CD4-positive, alpha-beta T cell (primary cell): ENCODE data around the gene UGT3A2. TPM values are rescaled to one million over a fixed set of nuclear protein-coding genes. Genes with fewer than 3 reads are reported as not detected.

ENCODE experiments used
- ATAC-seq: fragments of 200-7000 bp; cut with Tn5 transposase; one replicate; pipeline ENCODE4 v1.10.0; 2022; ENCODE audit warnings: mild to moderate bottlenecking; ENCODE audit not compliant: poor library complexity
- CTCF ChIA-PET: fragments of 350-600 bp; sonication (Branson Sonifier 250); formaldehyde crosslinking; loops from one replicate; lab custom pipeline; 2021; ENCODE audit warnings: antibody characterized with exemption, inconsistent platforms; lab: Charles Lee
- POLR2A ChIA-PET: fragments of 350-600 bp; sonication (Branson Sonifier 250); formaldehyde crosslinking; loops from one replicate; lab custom pipeline; 2021; ENCODE audit warnings: antibody characterized with exemption, inconsistent platforms; lab: Charles Lee
- DNase-seq, 14 experiments: peaks; one replicate each; pipeline ENCODE4 v3.0.0-alpha.2; 2013 to 2020; ENCODE audit warnings: mixed read lengths in 2 of 14
- H3K27ac ChIP-seq, 2 donors: one replicate each; pipeline versions ENCODE4 v1.5.1 to v1.7.0; 2013; ENCODE audit warnings: low read length in 2 of 2, low read depth in 1 of 2, mild to moderate bottlenecking in 1 of 2
- H3K27me3 ChIP-seq, 2 experiments: 1 replicate in 1 of 2; 2 replicates in 1 of 2; pipeline versions ENCODE4 v1.6.1 to v1.7.0; 2013; ENCODE audit warnings: low read length in 2 of 2, control low read depth in 1 of 2, mild to moderate bottlenecking in 1 of 2, moderate library complexity in 1 of 2; ENCODE audit not compliant: insufficient read depth in 2 of 2, control insufficient read depth in 1 of 2
- H3K36me3 ChIP-seq: one replicate; pipeline ENCODE4 v1.6.1; 2013; ENCODE audit warnings: low read length, control low read depth; ENCODE audit not compliant: insufficient read depth
- H3K4me1 ChIP-seq: one replicate; pipeline ENCODE4 v1.6.1; 2013; ENCODE audit warnings: low read length, control low read depth; ENCODE audit not compliant: insufficient read depth
- H3K4me3 ChIP-seq: one replicate; pipeline ENCODE4 v1.5.1; 2013; ENCODE audit warnings: mild to moderate bottlenecking, low read length, moderate library complexity
- H3K9me3 ChIP-seq, 2 experiments: 1 replicate in 1 of 2; 2 replicates in 1 of 2; pipeline versions ENCODE4 v1.6.1 to v1.7.0; 2013; ENCODE audit warnings: low read length in 2 of 2, mild to moderate bottlenecking in 2 of 2, control low read depth in 1 of 2, moderate library complexity in 1 of 2; ENCODE audit not compliant: control insufficient read depth in 1 of 2, insufficient read depth in 1 of 2
- H3K27ac Mint-ChIP-seq: one replicate; pipeline ENCODE4 v1.8.0; 2020; ENCODE audit warnings: mixed read lengths
- H3K27me3 Mint-ChIP-seq: one replicate; pipeline ENCODE4 v1.8.0; 2021; ENCODE audit warnings: mixed read lengths
- H3K36me3 Mint-ChIP-seq: one replicate; pipeline ENCODE4 v1.8.0; 2021; ENCODE audit warnings: low read depth, mixed read lengths
- H3K4me1 Mint-ChIP-seq: one replicate; pipeline ENCODE4 v1.8.0; 2021; ENCODE audit warnings: low read depth, mixed read lengths
- H3K4me3 Mint-ChIP-seq: one replicate; pipeline ENCODE4 v1.8.0; 2020; ENCODE audit warnings: mild to moderate bottlenecking, mixed read lengths
- H3K9me3 Mint-ChIP-seq: one replicate; pipeline ENCODE4 v1.8.0; 2020; ENCODE audit warnings: mixed read lengths
- CTCF ChIP-seq: fragments of 200-600 bp; IDR thresholded peaks from one replicate; pipeline ENCODE4 v1.8.0; 2022; ENCODE audit warnings: antibody characterized with exemption, mild to moderate bottlenecking
- intact Hi-C, 2 experiments: fragments of 100-400 bp; cut with DNase I in 1 of 2; cut with micrococcal nuclease in 1 of 2; formaldehyde crosslinking; loops; one replicate each; pipeline versions ENCODE4 v1.15.1 to v1.9.0; 2023 to 2025; cut with DNase I, micrococcal nuclease
- total RNA-seq, 174 experiments: library from RNA in 2 of 174; stranded (reverse) in 2 of 174; gene quantifications; one replicate each; pipeline ENCODE4 v1.2.3 and lab custom pipeline; 2021 to 2026

The UGT3A2 gene
- total RNA-seq, 2 experiments from 2014 or later = not detected

DNA sequence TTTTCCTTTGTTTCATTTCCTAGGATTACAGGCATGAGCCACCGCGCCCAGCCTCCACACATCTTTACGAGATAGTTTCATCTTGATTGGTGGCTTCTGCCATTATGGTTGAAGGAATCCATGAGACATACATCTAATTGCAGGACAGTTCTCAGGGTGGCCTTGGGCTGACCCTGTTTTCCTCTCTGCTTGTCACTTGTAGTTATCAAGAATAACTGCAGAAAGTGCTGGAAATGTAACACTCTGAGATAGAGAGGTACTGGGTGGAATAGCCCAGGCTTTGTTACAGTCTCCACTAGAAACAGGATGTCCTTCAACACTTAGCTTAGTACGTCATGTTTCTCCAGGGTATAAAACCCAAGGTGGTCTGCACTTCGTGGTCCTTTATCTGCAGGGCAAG lies 10.7 kb downstream of the UGT3A2 start:
- no peak for TF ChIP-seq CTCF
- ChIA-PET CTCF (no interaction called here), POLR2A (no interaction called here)
- intact Hi-C loops = no loop called here
- Histone ChIP-seq H3K27ac (no peak overlapping the region), H3K36me3 (no peaks in the 10 kb centered on the region), H3K4me1 (no peaks in the 10 kb centered on the region), H3K27me3 (no peaks in the 10 kb centered on the region), H3K4me3 (no peak overlapping the region), H3K9me3 (no peaks in the 10 kb centered on the region)
- Mint-ChIP-seq H3K4me1 (peaks cover 13% of the 10 kb centered on the region), H3K27ac (no peak overlapping the region), H3K4me3 (no peak overlapping the region), H3K36me3 (no peaks in the 10 kb centered on the region), H3K27me3 (peaks cover 6% of the 10 kb centered on the region), H3K9me3 (no peaks in the 10 kb centered on the region)
- ATAC-seq (no peak), DNase-seq (no peak)

DNA sequence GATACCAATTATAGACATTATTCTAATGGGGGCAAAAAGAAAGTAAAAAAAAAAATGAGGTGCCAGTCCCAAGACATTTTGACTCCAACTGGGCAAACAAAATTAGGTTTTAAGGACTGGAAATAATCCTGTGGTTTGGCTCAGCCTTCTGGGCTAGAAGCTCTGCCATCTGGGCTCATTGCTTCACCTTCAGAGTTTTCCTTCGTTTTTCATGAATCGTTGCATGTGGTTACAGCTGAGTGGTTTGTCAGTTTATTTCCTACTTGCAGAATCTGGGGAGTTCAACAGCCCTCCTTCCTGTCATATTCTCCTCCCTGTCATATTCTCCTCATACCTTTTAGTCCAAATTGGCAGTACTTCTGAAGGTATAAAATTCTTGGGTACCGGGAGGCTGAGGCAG lies 12.0 kb downstream of the UGT3A2 start:
- Histone ChIP-seq H3K36me3 (no peaks in the 10 kb centered on the region), H3K4me1 (no peaks in the 10 kb centered on the region), H3K27me3 (no peaks in the 10 kb centered on the region), H3K9me3 (no peaks in the 10 kb centered on the region), H3K4me3 (no peak overlapping the region), H3K27ac (no peak overlapping the region)
- ChIA-PET POLR2A (interaction anchor here (0.7 kb wide), 1 partner anchor 18 kb away, joined by 4 read pairs; no protein-coding TSS in a partner anchor), CTCF (no interaction called here)
- no peak for ATAC-seq
- Mint-ChIP-seq H3K27me3 (peaks cover 8% of the 10 kb centered on the region), H3K4me3 (no peak overlapping the region), H3K9me3 (no peaks in the 10 kb centered on the region), H3K36me3 (no peaks in the 10 kb centered on the region), H3K4me1 (peaks cover 3% of the 10 kb centered on the region), H3K27ac (no peak overlapping the region)
- no peak for TF ChIP-seq CTCF
- DNase-seq = no peak
- intact Hi-C loops = no loop called here

GRCh38 chr5:36052538-36052937 lies 14.1 kb downstream of the UGT3A2 start:
- intact Hi-C loops = no loop called here
- H3K4me1 Mint-ChIP-seq = no peaks in the 10 kb centered on the region
- POLR2A ChIA-PET = no interaction called here

More at GRCh38 chr5:36052538-36052937, 14.1 kb downstream of the UGT3A2 start:
- Histone ChIP-seq H3K27me3 (no peaks in the 10 kb centered on the region), H3K27ac (no peak overlapping the region), H3K4me1 (no peaks in the 10 kb centered on the region), H3K4me3 (no peak overlapping the region), H3K9me3 (no peaks in the 10 kb centered on the region), H3K36me3 (no peaks in the 10 kb centered on the region)
- CTCF ChIA-PET = no interaction called here
- H3K27me3 Mint-ChIP-seq = peaks cover 8% of the 10 kb centered on the region
- H3K36me3 Mint-ChIP-seq = no peaks in the 10 kb centered on the region
- no peaks in the 10 kb centered on the region for H3K9me3 Mint-ChIP-seq
- DNase-seq = no peak
- H3K27ac Mint-ChIP-seq = no peak overlapping the region
- no peak for TF ChIP-seq CTCF
- no peak overlapping the region for H3K4me3 Mint-ChIP-seq
- ATAC-seq = no peak
